Globus pallidus (tissue), 1 donor: ENCODE results near the gene TRIM66.
"Not testable (repeated sequence)": the region's sequence is repeated elsewhere in the genome, so short reads cannot be mapped to it uniquely, and the experiment has no call there.

Experiments used
- DNase-seq: peaks from one replicate; pipeline ENCODE4 v3.0.0-alpha.2; 2015; ENCODE audit warnings: low spot score

The TRIM66 gene

DNA sequence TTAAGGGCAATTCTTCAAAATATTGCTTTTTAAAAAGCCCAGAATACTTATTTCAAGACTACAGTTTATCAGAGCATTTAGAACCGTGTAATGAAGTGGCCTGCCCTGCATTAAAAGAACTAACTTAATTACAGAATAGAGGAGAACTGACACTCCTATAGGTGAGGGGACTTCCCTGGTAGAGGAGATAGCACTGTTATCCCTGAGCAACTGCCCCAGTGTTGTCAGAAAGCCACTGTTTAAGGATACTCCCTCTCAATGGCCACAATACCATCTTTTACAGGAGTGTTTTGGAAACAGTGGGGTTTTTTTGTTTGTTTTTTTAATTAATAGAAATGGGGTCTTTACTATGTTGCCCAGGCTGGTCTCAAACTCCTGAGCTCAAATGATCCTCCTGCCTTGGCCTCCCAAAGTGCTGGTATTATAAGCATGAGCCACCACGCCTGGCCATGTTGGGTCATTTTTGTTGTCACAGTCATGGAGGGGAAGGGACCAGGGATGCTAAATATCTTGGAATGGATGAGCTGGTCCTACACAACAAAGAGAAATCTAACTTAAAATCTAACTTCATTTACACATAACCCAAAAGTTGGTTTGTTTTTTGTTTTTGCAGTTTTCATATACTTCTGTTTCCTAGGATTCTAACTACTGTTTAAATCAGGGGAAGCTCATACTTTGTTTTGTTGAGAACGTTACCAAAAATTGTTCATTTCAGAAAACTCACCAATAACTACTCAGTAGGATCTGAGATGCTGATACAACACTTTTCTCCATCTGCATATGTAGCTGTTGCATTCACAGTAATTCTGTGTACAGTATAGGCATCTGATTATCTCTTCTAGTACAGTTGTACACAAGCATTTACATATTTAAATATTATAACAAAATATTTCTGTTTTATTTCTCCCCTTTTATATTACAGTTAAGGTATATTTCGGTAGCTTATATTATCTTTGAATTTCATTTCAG, 8.2 kb upstream of the TRIM66 start:
- no peak for DNase-seq

GRCh38 chr11:8689726-8690255, 7.3 kb upstream of the TRIM66 start:
- DNase-seq: no peak

- DNase-seq: peak; percentile 97
These were observed 6.2 kb upstream of the TRIM66 start for GRCh38 chr11:8688414-8689362.

- DNase-seq: no peak
These were observed 3.9 kb upstream of the TRIM66 start for GRCh38 chr11:8686325-8686724.

- no peak for DNase-seq
These were observed 3.4 kb upstream of the TRIM66 start for GRCh38 chr11:8685820-8686219.

- no peak for DNase-seq
These were observed 2.8 kb upstream of the TRIM66 start for GRCh38 chr11:8685306-8685705.

- DNase-seq: no peak
These were observed 2.3 kb upstream of the TRIM66 start for GRCh38 chr11:8684600-8685290.

DNA sequence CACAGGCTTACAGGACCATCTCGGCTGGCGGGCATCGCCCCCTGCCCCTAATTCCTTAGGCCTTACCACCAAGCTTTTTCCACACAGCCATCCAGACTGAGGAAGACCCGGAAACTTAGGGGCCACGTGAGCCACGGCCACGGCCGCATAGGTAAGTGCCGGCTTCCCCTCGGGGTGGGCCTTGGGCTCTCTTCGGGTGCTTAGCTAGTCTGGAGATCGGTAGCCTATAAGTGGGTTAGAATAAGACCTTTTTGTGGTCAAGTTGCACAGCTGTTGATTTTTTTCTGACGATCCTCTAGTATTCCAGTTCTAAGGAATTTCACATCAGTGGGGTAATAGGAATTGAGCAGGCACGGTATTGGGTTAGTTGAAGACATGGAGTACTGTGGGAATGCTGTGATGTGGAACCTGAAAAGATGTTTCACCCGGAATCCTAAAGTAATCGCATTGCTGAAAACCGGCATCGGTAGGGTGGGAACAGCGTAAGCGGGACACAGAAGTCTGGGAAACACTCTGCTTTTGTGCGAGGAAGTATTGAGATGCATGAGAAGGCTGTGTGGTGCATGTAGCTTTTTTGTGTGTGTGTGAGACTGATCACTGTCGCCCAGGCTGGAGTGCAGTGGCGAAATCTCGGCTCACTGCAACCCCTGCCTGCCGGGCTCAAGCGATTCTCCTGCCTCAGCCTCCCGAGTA, 796 bp upstream of the TRIM66 start:
- DNase-seq: no peak

DNA sequence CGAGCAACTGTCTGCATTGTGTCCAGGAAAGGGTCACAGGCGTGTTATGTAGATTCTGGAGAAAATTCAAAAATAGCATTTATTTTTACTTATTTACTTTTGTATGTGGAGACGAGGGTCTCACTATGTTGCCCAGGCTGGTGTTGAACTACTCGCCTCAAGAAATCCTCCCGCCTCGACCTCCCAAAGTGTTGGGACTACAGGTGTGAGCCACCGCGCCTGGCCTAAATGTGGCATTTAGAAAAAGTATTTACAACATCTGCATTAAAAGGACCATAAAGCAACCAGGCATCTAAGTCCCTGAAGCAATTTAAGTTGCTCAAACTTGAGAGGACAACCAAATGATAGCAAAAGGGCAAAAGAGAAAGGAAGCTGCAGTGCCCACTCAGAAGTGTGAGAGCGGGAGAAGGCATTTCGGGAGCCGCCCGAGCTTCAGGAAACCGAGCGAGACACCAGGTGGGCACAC, 595 bp downstream of the TRIM66 start:
- DNase-seq: no peak

DNA sequence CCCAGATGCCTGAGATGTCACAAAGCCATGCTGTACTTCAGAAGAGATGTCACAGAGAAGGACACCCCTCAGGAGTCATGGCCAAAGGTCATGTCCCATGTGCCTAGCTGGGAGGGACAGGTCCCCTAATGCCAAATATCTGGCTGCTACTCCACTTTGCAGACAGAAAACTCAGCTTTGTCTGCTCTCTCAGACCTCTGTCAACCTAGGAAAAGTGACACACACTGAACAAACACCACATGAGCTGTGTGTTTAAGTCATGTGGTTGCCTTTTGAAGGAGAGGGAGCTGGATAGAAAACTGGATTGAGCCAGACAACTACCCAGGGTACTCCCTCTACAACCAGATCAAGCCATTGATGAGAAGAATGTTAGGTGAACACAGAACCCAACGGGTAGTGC, 3.5 kb downstream of the TRIM66 start:
- DNase-seq: no peak

GRCh38 chr11:8676458-8676857, 6.0 kb downstream of the TRIM66 start:
- DNase-seq: no peak

GRCh38 chr11:8674859-8675258, 7.6 kb downstream of the TRIM66 start:
- DNase-seq: no peak

DNA sequence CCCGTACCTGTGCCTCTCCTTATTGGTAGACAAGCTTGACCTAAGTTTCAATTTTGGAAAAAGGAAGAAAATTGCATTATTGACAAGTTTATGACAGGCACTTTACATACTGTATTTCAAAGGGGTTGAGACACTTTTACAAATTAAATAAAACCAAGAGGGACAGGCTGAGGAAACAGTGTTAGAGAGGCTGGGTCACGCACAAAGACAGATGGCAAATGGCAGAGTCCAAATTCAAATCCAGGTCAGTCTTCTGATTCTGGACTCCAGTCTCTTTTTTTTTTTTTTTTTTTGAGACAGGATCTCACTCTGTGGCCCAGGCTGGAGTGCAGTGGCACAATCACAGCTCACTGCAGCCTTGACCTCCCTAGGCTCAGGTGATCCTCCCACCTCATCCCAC, 10.1 kb downstream of the TRIM66 start:
- DNase-seq: no peak

- no peak for DNase-seq
These were observed 10.8 kb downstream of the TRIM66 start for GRCh38 chr11:8671651-8672062.

- DNase-seq: peak; percentile 76
These were observed 11.3 kb downstream of the TRIM66 start for GRCh38 chr11:8671193-8671612.

GRCh38 chr11:8670081-8670480, 12.4 kb downstream of the TRIM66 start:
- not testable (repeated sequence) for DNase-seq

DNA sequence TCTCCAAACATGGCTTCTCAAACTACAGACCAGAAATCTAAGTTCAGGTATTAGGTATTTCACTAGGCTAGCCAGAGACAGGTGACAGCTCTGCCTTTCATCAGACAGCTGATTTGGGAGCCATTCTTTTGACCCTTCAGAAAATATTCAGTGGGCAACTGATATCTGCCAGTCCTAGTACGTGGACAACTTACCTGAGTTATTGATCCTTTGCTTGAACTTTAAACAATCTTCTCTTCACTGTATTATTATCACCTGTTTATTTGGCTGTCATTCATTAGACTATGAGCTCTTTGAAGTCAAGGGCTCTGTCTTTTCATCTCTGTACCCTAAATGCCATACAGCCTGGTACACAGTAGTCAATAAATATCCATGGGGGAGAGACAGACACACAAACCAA, 17.2 kb downstream of the TRIM66 start:
- DNase-seq: no peak

DNA sequence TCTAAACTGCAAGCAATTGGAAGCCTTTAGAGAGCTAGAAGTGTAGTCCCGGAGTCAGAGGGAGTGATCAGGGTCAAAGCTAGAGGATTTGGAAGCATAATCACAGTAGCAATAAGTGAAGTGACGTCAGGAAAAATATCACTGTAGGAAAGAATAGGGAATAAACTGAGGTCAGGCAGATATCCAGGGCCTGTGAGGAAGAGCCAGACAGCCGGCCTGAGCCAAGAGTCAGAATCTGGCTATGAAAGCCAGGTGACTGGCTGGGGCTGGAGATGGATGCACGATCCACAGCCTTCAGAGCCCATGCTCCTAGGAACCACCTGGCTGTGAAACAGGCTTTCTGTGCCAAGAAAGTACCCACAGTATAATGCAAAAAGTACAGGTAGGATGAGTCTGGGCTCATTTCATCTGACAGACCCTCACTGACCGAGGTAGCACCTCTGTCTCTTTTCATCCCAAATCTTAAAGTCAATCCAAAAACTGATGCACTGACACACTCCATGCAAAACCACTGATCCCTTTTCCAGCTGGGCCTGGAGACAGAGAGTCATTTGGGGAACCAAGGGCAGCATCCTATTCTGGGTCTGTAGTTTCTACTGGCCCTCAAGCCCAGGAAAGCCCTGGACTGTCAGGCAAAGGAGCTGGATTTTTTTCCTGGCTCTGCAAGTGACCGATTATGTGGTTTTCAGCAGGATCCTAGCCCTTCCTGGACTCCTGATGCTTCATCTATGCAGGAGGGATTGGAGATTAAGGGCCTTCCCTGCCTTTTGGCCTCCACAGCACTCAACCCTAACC, 21.3 kb downstream of the TRIM66 start:
- DNase-seq: no peak

DNA sequence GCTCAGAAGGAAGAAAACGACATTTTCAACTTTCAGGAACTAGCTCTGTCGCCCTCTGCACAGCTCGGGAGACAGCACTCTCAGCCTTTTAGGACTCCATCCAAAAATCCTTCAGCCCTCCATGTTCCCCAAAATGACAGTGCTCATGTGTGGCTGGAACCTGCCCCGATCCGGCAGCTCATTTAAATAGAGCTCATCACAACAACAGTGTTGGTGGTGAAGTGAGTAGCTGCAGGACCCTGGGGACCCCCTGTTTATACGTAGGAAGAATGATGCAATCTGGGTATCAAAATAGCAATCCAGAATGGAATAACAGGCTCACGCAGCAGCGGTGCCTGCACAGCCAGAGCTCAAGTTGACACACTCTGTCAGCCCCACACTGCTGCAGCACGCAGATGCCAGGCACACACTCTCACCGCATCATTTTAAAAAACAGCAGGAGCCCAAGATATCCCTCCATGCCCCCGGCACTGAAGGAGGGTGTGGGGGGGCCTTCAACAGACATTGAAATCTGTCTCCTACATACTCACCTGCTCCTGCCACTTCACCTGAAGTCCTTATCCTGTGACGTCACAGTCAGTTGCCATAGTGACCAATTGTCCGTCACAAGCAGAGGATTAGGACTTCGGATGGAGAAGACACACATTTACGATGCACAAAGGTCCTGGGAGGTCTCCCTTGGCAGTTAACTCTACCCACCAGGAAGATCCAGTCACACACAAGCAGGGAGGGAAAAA, 24.0 kb downstream of the TRIM66 start:
- DNase-seq: no peak

- no peak for DNase-seq
These were observed 26.2 kb downstream of the TRIM66 start for GRCh38 chr11:8656291-8656690.
